DOHH2 (cell line): ENCODE measurements around the gene MACROD2.

ENCODE experiments used
- CTCF ChIP-seq: fragments of 200-600 bp; sonication (generic); IDR thresholded peaks from one replicate; pipeline ENCODE4 v1.5.1; 2014; ENCODE audit warnings: antibody characterized with exemption, mild to moderate bottlenecking, low read depth, low read length; ENCODE audit not compliant: poor library complexity, severe bottlenecking
- EZH2phosphoT487 ChIP-seq: fragments of 200-600 bp; sonication (generic); IDR thresholded peaks from 2 replicates; pipeline ENCODE4 v1.6.1; 2017; ENCODE audit warnings: borderline replicate concordance, mild to moderate bottlenecking, antibody characterized with exemption, low read length, moderate library complexity, mixed read lengths

- TF ChIP-seq CTCF (no peak), EZH2phosphoT487 (no peak)
Observed at GRCh38 chr20:14223806-14224205, 228.5 kb downstream of the MACROD2 start.
